Measurements from ENCODE around the gene LHX1. TPM values are rescaled to one million over a fixed set of nuclear protein-coding genes. Genes with fewer than 3 reads are reported as not detected.

The LHX1 gene
- 0.07 and 0.29 TPM in 2 replicates for total RNA-seq

DNA sequence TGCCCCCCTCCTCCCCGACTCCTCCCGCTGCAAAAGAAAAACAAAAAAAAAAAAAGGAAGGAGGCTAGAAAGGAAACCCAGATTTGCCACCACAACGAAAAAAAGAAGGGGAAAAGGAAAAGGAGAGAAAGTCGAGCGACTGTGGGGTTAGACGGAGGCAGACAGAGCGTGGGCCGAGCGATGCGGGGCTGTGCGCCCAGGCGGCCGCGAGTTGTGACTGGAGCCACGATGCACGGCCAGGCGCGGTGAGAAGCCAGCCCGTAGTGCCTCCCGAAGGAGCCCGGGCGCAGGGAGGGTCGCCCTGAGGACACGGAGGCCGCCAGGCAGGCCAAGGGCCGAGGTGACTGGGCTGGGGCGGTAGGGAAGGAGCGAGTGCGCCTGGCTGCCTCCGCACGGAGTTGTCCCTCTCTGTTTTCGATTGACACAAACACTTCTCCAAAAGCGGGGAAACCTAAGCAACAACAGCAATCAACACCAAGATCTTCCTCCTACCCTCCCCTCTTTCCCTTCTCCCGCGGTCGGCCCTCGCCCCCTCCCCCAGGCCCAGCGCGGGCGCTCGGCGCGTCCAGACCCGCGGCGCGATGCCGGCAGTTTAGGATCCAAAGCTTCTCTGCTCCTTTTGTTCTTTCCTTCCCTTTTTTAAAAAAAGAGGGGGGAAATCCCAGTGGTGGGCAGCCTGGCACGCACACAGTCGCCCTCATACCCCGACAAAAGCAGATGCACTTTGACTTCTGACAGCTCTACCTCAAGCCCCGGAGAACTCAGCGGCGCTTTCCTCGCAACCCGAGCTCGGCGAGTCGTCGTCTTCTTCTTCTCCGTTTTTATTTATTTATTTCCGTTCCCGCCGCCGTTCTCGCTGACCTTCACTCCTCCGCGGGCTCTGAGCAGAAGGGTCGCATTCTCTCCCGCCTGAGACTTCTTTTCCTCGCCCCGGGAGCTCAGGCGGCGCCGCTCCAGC, at the start of gene LHX1:
Gene LHX1 (plus strand): TSS at position 475 of the 958 bp plus-strand sequence. CDS start 723 bp downstream, outside the sequence.
- intact Hi-C loops (cut with micrococcal nuclease), result no loop called here

- intact Hi-C loops (cut with micrococcal nuclease), result no loop called here
Observed at GRCh38 chr17:36888236-36888951, 48.9 kb upstream of the LHX1 start.

DNA sequence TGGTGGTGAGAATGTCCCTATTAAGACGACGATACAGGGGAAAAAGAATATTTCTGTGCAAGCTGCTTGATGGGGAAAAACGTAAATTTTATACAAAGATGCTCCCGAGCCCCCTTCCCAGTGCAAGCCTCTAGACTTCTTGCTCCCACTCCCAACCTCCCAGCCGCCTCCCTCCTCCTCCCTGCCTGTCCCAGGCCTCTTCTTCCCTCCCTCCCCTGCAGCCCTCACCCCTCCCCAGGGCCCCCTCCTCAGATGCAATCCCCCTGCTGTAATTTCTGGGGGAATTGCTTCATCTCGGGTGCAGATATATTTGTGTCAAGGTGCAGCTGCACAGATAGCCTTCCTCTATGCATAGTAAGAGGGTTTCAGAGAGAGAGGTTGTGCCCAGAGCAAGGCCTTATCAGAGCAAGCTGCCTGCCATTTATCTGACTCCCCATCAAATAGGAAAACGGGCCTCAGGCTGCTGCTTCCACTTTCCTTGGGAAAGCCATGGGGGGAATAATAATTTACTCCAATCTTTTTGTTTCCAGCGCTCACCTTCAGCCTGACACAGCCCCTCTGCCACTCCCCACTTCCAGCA, 47.4 kb upstream of the LHX1 start:
- intact Hi-C loops (cut with micrococcal nuclease), result no loop called here

GRCh38 chr17:36890398-36891168, 46.7 kb upstream of the LHX1 start:
- intact Hi-C loops (cut with micrococcal nuclease), result no loop called here

GRCh38 chr17:36892112-36892838, 45.0 kb upstream of the LHX1 start:
- intact Hi-C loops (cut with micrococcal nuclease), result no loop called here

DNA sequence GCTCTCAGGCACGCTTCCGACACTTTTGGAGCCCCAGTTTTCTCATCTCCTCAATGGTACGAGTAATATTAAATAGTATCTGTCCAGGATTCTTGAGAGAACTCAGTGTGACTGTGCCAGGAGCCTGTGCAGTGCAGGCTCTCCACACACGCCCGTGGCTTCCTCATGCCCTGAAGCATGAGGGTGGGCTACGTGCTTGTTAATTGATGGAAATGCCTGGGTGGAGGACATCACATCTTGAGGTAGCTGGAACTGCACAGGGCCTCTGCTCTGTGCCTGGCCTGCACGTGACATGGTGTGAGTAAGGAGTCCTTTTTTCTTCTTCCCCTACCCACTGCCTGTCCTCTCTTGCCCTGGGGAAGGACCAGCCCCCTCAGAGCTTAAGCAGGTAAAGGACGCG, 43.1 kb upstream of the LHX1 start:
- intact Hi-C loops (cut with micrococcal nuclease), result no loop called here

- intact Hi-C loops (cut with micrococcal nuclease), result no loop called here
Observed at GRCh38 chr17:36894925-36895324, 42.4 kb upstream of the LHX1 start.

GRCh38 chr17:36899250-36900159, 37.8 kb upstream of the LHX1 start:
- intact Hi-C loops (cut with micrococcal nuclease), result no loop called here

DNA sequence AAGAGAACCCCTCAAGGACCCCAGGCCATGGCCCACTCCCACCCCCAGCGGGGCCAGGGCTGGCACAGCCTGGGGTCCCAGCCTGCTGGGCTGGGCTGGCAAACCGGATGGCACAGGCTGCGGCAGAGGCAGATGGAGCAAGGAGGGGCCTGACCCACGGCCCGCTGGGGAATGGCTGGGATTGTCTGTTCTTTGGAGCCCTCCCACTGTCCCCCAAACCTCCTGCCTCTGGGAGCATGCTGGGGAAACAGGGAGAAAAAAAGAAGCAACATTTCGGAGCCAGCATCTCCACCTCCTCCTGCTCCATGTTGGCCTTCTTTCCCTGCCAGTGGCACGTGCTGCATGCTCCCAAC, 37.1 kb upstream of the LHX1 start:
- intact Hi-C loops (cut with micrococcal nuclease), result no loop called here

- intact Hi-C loops (cut with micrococcal nuclease), result no loop called here
Observed at GRCh38 chr17:36901506-36901905, 35.8 kb upstream of the LHX1 start.

DNA sequence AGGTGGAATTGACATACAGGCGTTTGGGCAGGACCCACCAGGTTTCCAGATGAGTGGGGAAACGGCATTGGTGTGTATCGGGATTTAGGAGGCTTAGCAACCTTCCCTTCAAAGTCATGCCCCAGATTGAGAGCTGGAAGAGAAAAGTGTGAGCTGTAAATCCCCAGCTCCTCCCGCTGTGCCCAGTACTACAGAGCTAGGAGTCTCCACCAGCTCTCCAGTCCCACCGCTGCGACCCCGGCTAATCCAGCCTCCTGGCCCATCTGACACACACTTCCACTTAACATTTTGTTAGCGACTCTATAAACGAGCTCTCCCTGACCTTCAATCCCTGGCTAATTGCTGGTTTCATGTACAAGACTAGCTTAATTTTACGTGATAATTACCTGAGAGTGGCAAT, 29.9 kb upstream of the LHX1 start:
- intact Hi-C loops (cut with micrococcal nuclease), result no loop called here

DNA sequence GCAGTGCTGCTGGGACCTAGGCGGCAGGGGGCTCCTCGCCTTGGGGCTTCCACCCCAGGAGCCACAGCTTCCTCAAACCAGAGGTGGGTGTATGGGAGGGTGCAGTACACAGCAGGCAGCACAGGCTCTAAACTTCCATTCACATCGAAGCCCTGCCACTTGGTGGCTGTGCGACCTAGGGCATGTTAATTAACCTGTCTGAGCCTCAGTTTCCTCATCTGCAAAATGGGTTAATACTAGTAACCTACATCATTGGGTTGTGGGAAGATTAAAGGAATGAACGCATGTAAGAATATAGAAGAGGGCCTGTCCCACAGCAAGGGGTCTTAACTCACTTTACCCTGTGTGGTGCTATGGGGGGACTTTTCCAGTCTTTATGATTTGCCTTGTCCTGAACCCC, 26.8 kb upstream of the LHX1 start:
- intact Hi-C loops (cut with micrococcal nuclease), result no loop called here

DNA sequence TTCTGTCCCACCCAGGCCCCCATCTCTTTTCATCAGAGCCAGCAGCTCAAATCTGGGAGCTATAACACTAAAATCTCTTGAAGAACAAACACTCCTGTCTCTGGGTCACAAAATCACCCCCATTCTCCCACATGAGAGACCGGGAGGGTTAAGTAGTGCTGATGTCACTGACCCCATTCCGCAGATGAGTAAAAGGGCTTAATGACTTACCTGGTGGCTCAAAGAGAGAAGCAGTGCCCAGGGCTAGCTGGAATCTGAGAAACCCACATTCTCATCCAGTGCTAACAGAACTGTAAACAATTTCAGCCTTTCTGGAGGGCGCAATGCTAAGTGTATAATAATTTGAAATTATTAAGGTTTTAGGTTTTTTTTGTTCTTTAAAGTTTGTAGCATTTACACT, 26.3 kb upstream of the LHX1 start:
- intact Hi-C loops (cut with micrococcal nuclease), result no loop called here

DNA sequence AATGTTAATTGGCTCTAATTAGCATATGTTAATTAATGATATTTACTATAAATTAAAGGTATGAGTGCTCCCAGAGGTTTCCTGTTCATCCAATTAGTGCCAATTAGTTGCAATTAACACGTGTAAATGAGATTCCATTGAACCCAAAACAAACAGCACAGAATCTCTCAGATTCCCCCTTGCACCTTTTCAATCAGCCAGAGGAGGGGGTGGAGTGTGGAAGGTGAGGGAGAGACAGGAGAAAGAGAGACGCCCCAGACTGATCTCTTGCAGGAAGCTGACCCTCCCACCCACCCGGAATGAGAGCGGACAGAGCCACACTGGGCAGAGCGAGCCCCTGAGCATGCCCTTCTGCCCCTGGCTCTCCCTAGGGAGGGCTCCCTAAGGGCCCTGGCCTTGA, 24.1 kb upstream of the LHX1 start:
- intact Hi-C loops (cut with micrococcal nuclease), result no loop called here

GRCh38 chr17:36918211-36918691, 19.0 kb upstream of the LHX1 start:
- intact Hi-C loops (cut with micrococcal nuclease), result no loop called here

DNA sequence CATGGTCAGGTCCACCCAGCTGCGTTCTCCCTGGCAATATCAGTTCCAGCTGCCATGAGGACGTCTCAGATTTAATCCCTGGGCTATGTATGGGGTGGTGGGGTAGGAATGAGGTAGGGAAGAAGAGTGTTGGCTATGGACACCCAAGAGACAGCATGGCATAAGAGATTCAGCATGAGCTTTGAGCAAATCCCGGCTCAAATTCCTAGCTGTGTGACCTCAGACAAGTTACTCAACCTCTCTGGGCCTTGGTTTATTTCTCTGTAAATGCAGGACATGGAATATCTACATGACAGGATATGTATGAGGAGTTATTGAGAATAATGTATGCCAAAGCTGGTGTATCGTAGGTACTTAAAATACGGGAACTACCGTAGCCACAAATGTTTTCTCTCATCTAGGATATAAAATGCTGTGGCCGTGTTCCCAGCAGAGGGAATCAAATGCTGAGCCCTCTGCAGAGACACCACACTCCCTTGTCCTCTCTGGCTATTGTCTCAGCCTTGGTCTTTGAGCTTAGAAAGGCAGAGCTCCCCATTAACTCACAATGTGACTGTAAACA, 17.8 kb upstream of the LHX1 start:
- intact Hi-C loops (cut with micrococcal nuclease), result no loop called here

- intact Hi-C loops (cut with micrococcal nuclease), result no loop called here
Observed at GRCh38 chr17:36920032-36921005, 17.0 kb upstream of the LHX1 start.

Measured in T-helper 1 cell treated with Interleukin-12 subunit alpha and Interleukin-12 subunit beta and Interleukin-4 antibody, amounts not matched to agents 30 ng/mL and 1 ng/mL, for 36 hours (primary cell).